Measurements from ENCODE around the gene IFNA5. TPM values are rescaled to one million over a fixed set of nuclear protein-coding genes. Genes with fewer than 3 reads are reported as not detected.

Gene IFNA5
- polyA plus RNA-seq, 2 of the 4 experiments (the other 2 are of a cell fraction): not detected

DNA sequence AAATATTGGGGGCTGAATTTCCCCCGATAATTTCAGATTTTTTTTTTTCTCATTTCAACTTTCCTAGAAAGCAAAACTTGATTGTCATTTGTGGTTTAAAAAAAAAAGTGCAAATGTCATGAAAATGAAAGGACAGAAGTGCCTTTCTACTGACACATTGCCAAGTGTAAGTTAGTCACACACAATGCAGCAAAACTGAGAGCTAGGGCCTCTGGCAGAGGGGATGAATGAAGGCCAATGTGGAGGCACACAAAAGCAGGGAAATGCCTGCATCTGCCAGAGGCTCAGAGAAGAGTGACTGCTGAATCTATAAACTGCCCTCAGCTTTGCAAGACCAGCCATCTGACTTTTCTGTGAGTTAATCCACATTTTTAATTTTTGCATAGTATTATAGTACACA lies 6.8 kb upstream of the IFNA5 start:
- H3K4me3 ChIP-seq: no peak overlapping the region
- no peak for ATAC-seq
- H3K9me3 ChIP-seq: no peaks in the 10 kb centered on the region
- no peak for FAIRE-seq
- CTCF ChIA-PET: interaction anchor here (1.0 to 2.3 kb wide), 2 partner anchors 18 to 84 kb away, joined by 4 to 7 read pairs; no protein-coding TSS in a partner anchor
- H3K4me1 ChIP-seq: no peaks in the 10 kb centered on the region
- WGBS (ENCODE audit: missing lambda C conversion rate): 13% methylated on average over 1 of the region's 1 CpG
- DNase-seq (ENCODE audit: low read depth in 1 of 2, low spot score in 1 of 2): no peak
- TF ChIP-seq ZSCAN20 (CRISPR knock-in tag; IDR thresholded peaks at IDR 0.05) (no peak), TFCP2L1 (CRISPR knock-in tag; IDR thresholded peaks at IDR 0.05) (no peak), CBX2 (IDR thresholded peaks at IDR 0.05; ENCODE audit: borderline replicate concordance, low read depth) (no peak), FOXS1 (CRISPR knock-in tag; IDR thresholded peaks at IDR 0.05) (no peak)
- TF ChIP-seq, protein P1, sequence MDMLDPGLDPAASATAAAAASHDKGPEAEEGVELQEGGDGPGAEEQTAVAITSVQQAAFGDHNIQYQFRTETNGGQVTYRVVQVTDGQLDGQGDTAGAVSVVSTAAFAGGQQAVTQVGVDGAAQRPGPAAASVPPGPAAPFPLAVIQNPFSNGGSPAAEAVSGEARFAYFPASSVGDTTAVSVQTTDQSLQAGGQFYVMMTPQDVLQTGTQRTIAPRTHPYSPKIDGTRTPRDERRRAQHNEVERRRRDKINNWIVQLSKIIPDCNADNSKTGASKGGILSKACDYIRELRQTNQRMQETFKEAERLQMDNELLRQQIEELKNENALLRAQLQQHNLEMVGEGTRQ (IDR thresholded peaks at IDR 0.05): no peak
- TF ChIP-seq, protein P2, sequence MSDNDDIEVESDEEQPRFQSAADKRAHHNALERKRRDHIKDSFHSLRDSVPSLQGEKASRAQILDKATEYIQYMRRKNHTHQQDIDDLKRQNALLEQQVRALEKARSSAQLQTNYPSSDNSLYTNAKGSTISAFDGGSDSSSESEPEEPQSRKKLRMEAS (IDR thresholded peaks at IDR 0.05): no peak
- TF ChIP-seq, protein P3, sequence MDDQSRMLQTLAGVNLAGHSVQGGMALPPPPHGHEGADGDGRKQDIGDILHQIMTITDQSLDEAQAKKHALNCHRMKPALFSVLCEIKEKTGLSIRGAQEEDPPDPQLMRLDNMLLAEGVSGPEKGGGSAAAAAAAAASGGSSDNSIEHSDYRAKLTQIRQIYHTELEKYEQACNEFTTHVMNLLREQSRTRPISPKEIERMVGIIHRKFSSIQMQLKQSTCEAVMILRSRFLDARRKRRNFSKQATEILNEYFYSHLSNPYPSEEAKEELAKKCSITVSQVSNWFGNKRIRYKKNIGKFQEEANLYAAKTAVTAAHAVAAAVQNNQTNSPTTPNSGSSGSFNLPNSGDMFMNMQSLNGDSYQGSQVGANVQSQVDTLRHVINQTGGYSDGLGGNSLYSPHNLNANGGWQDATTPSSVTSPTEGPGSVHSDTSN (IDR thresholded peaks at IDR 0.05): no peak
- H3K4me2 ChIP-seq: no peak overlapping the region
- no peak overlapping the region for H3K27ac ChIP-seq
- POLR2A ChIA-PET: no interaction called here

DNA sequence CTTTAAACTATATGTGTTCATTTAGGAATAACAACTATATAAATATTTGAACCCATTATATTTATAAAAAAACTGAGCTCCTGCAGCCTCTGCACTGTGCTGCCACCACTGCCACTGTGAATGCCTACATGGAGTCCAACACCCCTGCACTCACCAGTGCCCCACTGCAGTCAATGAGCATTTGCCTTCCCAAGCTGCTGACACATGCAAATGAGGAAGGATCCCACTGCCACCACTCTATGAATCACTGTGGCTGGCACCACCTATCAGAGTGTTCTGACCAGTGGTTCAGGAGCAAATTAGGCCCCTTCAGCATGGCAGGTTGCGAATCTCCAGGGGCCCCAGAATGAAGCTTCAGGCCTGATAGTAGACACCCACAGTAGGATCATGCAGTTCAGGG lies 9.1 kb downstream of the IFNA5 start:
- Histone ChIP-seq H3K4me3 (no peak overlapping the region), H3K9me3 (no peaks in the 10 kb centered on the region; the same call in 2 of the 3 replicates), H3K4me2 (no peak overlapping the region), H3K4me1 (peaks cover 11% of the 10 kb centered on the region; the same call in 2 of the 3 replicates), H3K27ac (no peak overlapping the region)
- ChIA-PET CTCF (interaction anchor here (2.4 kb wide), 1 partner anchor 22 kb away, joined by 9 read pairs; no protein-coding TSS in a partner anchor), POLR2A (no interaction called here)
- FAIRE-seq (no peak), DNase-seq (ENCODE audit: low read depth in 1 of 2, low spot score in 1 of 2) (no peak), ATAC-seq (no peak)
- WGBS (ENCODE audit: missing lambda C conversion rate): 25% methylated on average over 1 of the region's 1 CpG
- no peak for TF ChIP-seq TP53 (CRISPR knock-in tag; IDR thresholded peaks at IDR 0.05)
- TF ChIP-seq FOXS1 (CRISPR knock-in tag; IDR thresholded peaks at IDR 0.05): no peak
- TF ChIP-seq TFCP2L1 (CRISPR knock-in tag; IDR thresholded peaks at IDR 0.05): no peak
- TF ChIP-seq, protein P1 (IDR thresholded peaks at IDR 0.05): no peak
- TF ChIP-seq, protein P4, sequence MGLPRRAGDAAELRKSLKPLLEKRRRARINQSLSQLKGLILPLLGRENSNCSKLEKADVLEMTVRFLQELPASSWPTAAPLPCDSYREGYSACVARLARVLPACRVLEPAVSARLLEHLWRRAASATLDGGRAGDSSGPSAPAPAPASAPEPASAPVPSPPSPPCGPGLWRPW (IDR thresholded peaks at IDR 0.05): no peak
- TF ChIP-seq KDM5A (IDR thresholded peaks at IDR 0.05): no peak
- TF ChIP-seq, protein P5, sequence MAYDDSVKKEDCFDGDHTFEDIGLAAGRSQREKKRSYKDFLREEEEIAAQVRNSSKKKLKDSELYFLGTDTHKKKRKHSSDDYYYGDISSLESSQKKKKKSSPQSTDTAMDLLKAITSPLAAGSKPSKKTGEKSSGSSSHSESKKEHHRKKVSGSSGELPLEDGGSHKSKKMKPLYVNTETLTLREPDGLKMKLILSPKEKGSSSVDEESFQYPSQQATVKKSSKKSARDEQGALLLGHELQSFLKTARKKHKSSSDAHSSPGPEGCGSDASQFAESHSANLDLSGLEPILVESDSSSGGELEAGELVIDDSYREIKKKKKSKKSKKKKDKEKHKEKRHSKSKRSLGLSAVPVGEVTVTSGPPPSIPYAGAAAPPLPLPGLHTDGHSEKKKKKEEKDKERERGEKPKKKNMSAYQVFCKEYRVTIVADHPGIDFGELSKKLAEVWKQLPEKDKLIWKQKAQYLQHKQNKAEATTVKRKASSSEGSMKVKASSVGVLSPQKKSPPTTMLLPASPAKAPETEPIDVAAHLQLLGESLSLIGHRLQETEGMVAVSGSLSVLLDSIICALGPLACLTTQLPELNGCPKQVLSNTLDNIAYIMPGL (CRISPR knock-in tag; IDR thresholded peaks at IDR 0.05; ENCODE audit: borderline replicate concordance): no peak

DNA sequence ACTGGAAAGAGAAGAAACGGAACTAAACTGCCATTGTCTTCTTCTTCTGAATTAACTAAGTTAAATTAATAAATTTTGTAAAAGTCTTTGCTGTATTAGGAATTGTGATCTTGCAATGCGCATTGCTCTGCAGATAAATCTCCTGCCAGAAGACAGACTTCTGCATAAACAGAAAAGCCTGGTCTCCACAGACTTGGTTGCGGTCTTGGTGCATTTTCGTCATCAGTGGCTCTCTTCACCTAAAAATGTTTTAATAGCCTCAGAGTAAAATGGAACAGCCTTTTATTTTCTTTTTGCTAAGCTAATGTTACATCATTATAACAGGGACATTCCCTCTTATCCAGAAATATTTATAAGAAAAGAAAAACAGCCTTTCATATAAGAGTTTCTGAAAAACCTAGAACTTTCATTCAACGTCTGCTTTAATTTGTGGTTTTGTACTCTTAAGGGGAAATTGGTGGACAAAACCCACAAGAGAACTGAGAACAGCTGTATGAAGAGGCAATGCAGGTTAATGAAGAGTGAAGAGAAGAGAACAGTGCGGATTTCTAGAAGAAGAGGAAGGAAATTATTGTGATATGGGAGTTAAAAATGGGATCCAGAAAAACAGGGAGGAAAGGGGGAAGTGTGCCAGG lies 10.1 kb downstream of the IFNA5 start:
- no peak overlapping the region for H3K4me2 ChIP-seq
- peaks cover 11% of the 10 kb centered on the region; the same call in 2 of the 3 replicates for H3K4me1 ChIP-seq
- POLR2A ChIA-PET: interaction anchor here (0.6 kb wide), 1 partner anchor 41 kb away, joined by 3 read pairs; no protein-coding TSS in a partner anchor
- no peak overlapping the region for H3K4me3 ChIP-seq
- ATAC-seq: no peak
- no peaks in the 10 kb centered on the region for H3K9me3 ChIP-seq
- CTCF ChIA-PET: interaction anchor here (2.4 kb wide), 1 partner anchor 23 kb away, joined by 9 read pairs; no protein-coding TSS in a partner anchor
- FAIRE-seq: no peak
- DNase-seq (ENCODE audit: low read depth in 1 of 2, low spot score in 1 of 2): no peak
- H3K27ac ChIP-seq: no peak overlapping the region
- WGBS (ENCODE audit: missing lambda C conversion rate): 39% methylated on average over 6 of the region's 6 CpGs
- TF ChIP-seq CHD2 (IDR thresholded peaks at IDR 0.05; ENCODE audit: low read length, partially characterized antibody): no peak
- TF ChIP-seq MAZ (IDR thresholded peaks at IDR 0.05; ENCODE audit: borderline replicate concordance, low read depth, low read length): no peak
- no peak for TF ChIP-seq MYC (IDR thresholded peaks at IDR 0.05; ENCODE audit: borderline replicate concordance, low read length)
- no peak for TF ChIP-seq SREBF2 (IDR thresholded peaks at IDR 0.05)
- no peak for TF ChIP-seq FOSL2 (IDR thresholded peaks at IDR 0.05)
- TF ChIP-seq FOSL2 (CRISPR knock-in tag; IDR thresholded peaks at IDR 0.05): no peak
- no peak for TF ChIP-seq GATA3 (IDR thresholded peaks at IDR 0.05; ENCODE audit: borderline replicate concordance)
- no peak for TF ChIP-seq POLR2AphosphoS2 (conservative IDR thresholded peaks at IDR 0.05; ENCODE audit: low read length)
- no peak for TF ChIP-seq SMC3 (IDR thresholded peaks at IDR 0.05)
- TF ChIP-seq, protein P2 (IDR thresholded peaks at IDR 0.05): no peak
- TF ChIP-seq RNF2 (IDR thresholded peaks at IDR 0.05; ENCODE audit: borderline replicate concordance, low read depth): no peak
- TF ChIP-seq, protein P6, sequence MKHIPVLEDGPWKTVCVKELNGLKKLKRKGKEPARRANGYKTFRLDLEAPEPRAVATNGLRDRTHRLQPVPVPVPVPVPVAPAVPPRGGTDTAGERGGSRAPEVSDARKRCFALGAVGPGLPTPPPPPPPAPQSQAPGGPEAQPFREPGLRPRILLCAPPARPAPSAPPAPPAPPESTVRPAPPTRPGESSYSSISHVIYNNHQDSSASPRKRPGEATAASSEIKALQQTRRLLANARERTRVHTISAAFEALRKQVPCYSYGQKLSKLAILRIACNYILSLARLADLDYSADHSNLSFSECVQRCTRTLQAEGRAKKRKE (CRISPR knock-in tag; IDR thresholded peaks at IDR 0.05; ENCODE audit: low read depth): no peak
- TF ChIP-seq JUNB (IDR thresholded peaks at IDR 0.05): no peak
- TF ChIP-seq, protein P7, sequence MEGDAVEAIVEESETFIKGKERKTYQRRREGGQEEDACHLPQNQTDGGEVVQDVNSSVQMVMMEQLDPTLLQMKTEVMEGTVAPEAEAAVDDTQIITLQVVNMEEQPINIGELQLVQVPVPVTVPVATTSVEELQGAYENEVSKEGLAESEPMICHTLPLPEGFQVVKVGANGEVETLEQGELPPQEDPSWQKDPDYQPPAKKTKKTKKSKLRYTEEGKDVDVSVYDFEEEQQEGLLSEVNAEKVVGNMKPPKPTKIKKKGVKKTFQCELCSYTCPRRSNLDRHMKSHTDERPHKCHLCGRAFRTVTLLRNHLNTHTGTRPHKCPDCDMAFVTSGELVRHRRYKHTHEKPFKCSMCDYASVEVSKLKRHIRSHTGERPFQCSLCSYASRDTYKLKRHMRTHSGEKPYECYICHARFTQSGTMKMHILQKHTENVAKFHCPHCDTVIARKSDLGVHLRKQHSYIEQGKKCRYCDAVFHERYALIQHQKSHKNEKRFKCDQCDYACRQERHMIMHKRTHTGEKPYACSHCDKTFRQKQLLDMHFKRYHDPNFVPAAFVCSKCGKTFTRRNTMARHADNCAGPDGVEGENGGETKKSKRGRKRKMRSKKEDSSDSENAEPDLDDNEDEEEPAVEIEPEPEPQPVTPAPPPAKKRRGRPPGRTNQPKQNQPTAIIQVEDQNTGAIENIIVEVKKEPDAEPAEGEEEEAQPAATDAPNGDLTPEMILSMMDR (IDR thresholded peaks at IDR 0.05): no peak
- no peak for TF ChIP-seq ZC3H11A (IDR thresholded peaks at IDR 0.05)

Measured in A549 (cell line).